Measurements from ENCODE around the gene WDR93.

- TF ChIP-seq CTCF (conservative IDR thresholded peaks at IDR 0.05; ENCODE audit: low read length), result peak; percentile 60; the same call in 1 of the 2 replicates
- TF ChIP-seq EZH2phosphoT487 (IDR thresholded peaks at IDR 0.05; ENCODE audit: borderline replicate concordance, low read depth, low read length), result no peak
These were observed 82.4 kb downstream of the WDR93 start for GRCh38 chr15:89772932-89773583.

Data from OCI-LY7 (cell line).